Mesendoderm (in vitro differentiated cells): ENCODE results near the gene TXNDC12.
"Not testable (repeated sequence)": the region's sequence is repeated elsewhere in the genome, so short reads cannot be mapped to it uniquely, and the experiment has no call there.

Experiments
- DNase-seq: peaks from one replicate; pipeline ENCODE4 v3.0.0; 2013
- H2AK5ac ChIP-seq: 2 replicates; pipeline ENCODE4 v1.6.1; 2013; ENCODE audit warnings: low read length, inconsistent platforms
- H2BK120ac ChIP-seq: 2 replicates; pipeline ENCODE4 v1.6.1; 2013; ENCODE audit warnings: low read depth, mild to moderate bottlenecking, low read length, moderate library complexity, mixed read lengths
- H2BK15ac ChIP-seq: replicated peaks from 2 replicates; pipeline ENCODE4 v1.6.1; 2013; ENCODE audit warnings: low read depth, mild to moderate bottlenecking, moderate library complexity
- H2BK5ac ChIP-seq: 2 replicates; pipeline ENCODE4 v1.6.1; 2013; ENCODE audit warnings: low read length, inconsistent platforms
- H3K18ac ChIP-seq: 2 replicates; pipeline ENCODE4 v1.6.1; 2013; ENCODE audit warnings: mild to moderate bottlenecking, low read length, mixed read lengths
- H3K23ac ChIP-seq: one replicate; pipeline ENCODE4 v1.6.1; 2013; ENCODE audit warnings: low read length
- H3K27ac ChIP-seq: 2 replicates; pipeline ENCODE4 v1.5.1; 2013; ENCODE audit warnings: low read depth, mild to moderate bottlenecking, inconsistent platforms, low read length, moderate library complexity
- H3K27me3 ChIP-seq: 2 replicates; pipeline ENCODE4 v1.6.1; 2013; ENCODE audit warnings: low read length, control low read depth, mild to moderate bottlenecking, inconsistent platforms; ENCODE audit not compliant: insufficient read depth, poor library complexity
- H3K36me3 ChIP-seq: 2 replicates; pipeline ENCODE4 v1.6.1; 2013; ENCODE audit warnings: low read length, inconsistent platforms; ENCODE audit not compliant: control insufficient read depth, insufficient read depth
- H3K4ac ChIP-seq: one replicate; pipeline ENCODE4 v1.6.1; 2013; ENCODE audit warnings: low read depth, mild to moderate bottlenecking, low read length, moderate library complexity
- H3K4me1 ChIP-seq: 2 replicates; pipeline ENCODE4 v1.6.1; 2013; ENCODE audit warnings: low read depth, low read length, inconsistent platforms; ENCODE audit not compliant: control insufficient read depth
- H3K4me2 ChIP-seq: 2 replicates; pipeline ENCODE4 v1.6.1; 2013; ENCODE audit warnings: low read length
- H3K4me3 ChIP-seq: 2 replicates; pipeline ENCODE4 v1.5.1; 2013; ENCODE audit warnings: mild to moderate bottlenecking, low read length
- H3K56ac ChIP-seq: one replicate; pipeline ENCODE4 v1.6.1; 2013; ENCODE audit warnings: low read length
- H3K79me1 ChIP-seq: 2 replicates; pipeline ENCODE4 v1.6.1; 2013; ENCODE audit warnings: low read length, inconsistent platforms
- H3K79me2 ChIP-seq: 2 replicates; pipeline ENCODE4 v1.6.1; 2013; ENCODE audit warnings: mild to moderate bottlenecking, low read length; ENCODE audit not compliant: control insufficient read depth, insufficient read depth
- H3K9ac ChIP-seq: 2 replicates; pipeline ENCODE4 v1.6.1; 2013; ENCODE audit warnings: low read length, inconsistent platforms
- H4K5ac ChIP-seq: one replicate; pipeline ENCODE4 v1.6.1; 2013; ENCODE audit warnings: low read length
- H4K8ac ChIP-seq: one replicate; pipeline ENCODE4 v1.6.1; 2013; ENCODE audit warnings: low read depth, mild to moderate bottlenecking, control low read depth, low read length, moderate library complexity
- WGBS: extraction: QIAGEN DNeasy Blood & Tissue Kit; methylation state at CpG from one replicate; pipeline ENCODE4 v1.1.7; 2013; ENCODE audit warnings: low lambda C conversion rate, missing lambda C conversion rate; ENCODE audit not compliant: insufficient coverage; ENCODE audit errors: extremely low coverage; 5-methylcytosine and 5-hydroxymethylcytosine counted together

Gene TXNDC12

DNA sequence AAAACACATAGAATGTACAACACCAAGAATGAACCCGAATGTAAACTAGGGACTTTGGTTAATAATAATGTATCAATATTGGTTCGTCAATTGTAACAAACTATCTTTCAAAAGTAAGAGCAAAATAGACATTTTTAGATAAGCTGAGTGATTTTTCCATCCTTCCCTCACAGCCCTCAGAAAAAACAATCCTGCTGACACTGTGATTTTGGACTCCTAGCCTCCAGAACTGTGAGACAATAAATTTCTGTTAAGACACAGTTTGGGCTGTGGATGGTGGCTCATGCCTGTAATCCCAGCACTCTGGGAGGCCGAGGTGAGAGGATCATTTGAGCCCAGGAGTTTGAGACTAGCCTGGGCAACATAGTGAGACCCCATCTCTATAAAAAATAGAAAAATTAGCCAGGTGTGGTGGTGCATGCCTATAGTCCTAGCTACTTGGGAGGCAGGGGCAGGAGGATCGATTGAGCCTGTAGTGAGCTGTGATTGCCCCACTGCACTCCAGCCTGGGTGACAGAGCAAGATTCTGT lies 9.3 kb downstream of the TXNDC12 start:
- H3K4me2 ChIP-seq, H3K79me1 ChIP-seq, H3K27me3 ChIP-seq, H3K36me3 ChIP-seq, H2AK5ac ChIP-seq, H2BK15ac ChIP-seq, H3K23ac ChIP-seq, H3K27ac ChIP-seq, H3K4me1 ChIP-seq, H3K18ac ChIP-seq, H3K56ac ChIP-seq, H2BK5ac ChIP-seq, H2BK120ac ChIP-seq, H4K8ac ChIP-seq, H3K4ac ChIP-seq, H3K9ac ChIP-seq, DNase-seq, H4K5ac ChIP-seq, H3K79me2 ChIP-seq, H3K4me3 ChIP-seq: not testable (repeated sequence)
- no CpG with 5 or more reads among the region's 4 CpGs for WGBS

- Histone ChIP-seq H2BK120ac (no peak overlapping the region), H4K8ac (no peak overlapping the region), H3K9ac (no peak overlapping the region), H3K79me2 (peaks cover 3% of the 10 kb centered on the region), H2AK5ac (no peak overlapping the region), H2BK15ac (no peak overlapping the region), H3K4me2 (no peak overlapping the region), H3K4me1 (no peaks in the 10 kb centered on the region), H3K79me1 (peaks cover 6% of the 10 kb centered on the region), H3K27me3 (no peaks in the 10 kb centered on the region), H4K5ac (no peak overlapping the region), H2BK5ac (no peak overlapping the region), H3K27ac (no peak overlapping the region), H3K4ac (no peak overlapping the region), H3K36me3 (no peaks in the 10 kb centered on the region), H3K4me3 (no peak overlapping the region), H3K56ac (no peak overlapping the region), H3K23ac (no peak overlapping the region), H3K18ac (no peak overlapping the region)
- no CpG with 5 or more reads among the region's 2 CpGs for WGBS
- no peak for DNase-seq
These were observed 9.8 kb downstream of the TXNDC12 start for GRCh38 chr1:52045236-52045635.

- no peak overlapping the region for H2AK5ac ChIP-seq
- H3K79me1 ChIP-seq = peaks cover 2% of the 10 kb centered on the region
- H4K8ac ChIP-seq = no peak overlapping the region
- peaks cover 3% of the 10 kb centered on the region for H3K79me2 ChIP-seq
- H3K27me3 ChIP-seq = no peaks in the 10 kb centered on the region
- H2BK5ac ChIP-seq = no peak overlapping the region
- no peak overlapping the region for H3K4me3 ChIP-seq
- H3K36me3 ChIP-seq = no peaks in the 10 kb centered on the region
- no peak overlapping the region for H4K5ac ChIP-seq
- H3K4me1 ChIP-seq = no peaks in the 10 kb centered on the region
- no CpG with 5 or more reads among the region's 4 CpGs for WGBS
- no peak for DNase-seq
- no peak overlapping the region for H3K4ac ChIP-seq
- no peak overlapping the region for H2BK15ac ChIP-seq
- no peak overlapping the region for H3K9ac ChIP-seq
- H3K56ac ChIP-seq = no peak overlapping the region
- no peak overlapping the region for H3K4me2 ChIP-seq
- no peak overlapping the region for H3K27ac ChIP-seq
- no peak overlapping the region for H2BK120ac ChIP-seq
- H3K23ac ChIP-seq = no peak overlapping the region
- no peak overlapping the region for H3K18ac ChIP-seq
These were observed 13.3 kb downstream of the TXNDC12 start for GRCh38 chr1:52041551-52042185.

- DNase-seq = no peak
- H3K27ac ChIP-seq = no peak overlapping the region
- H3K9ac ChIP-seq = no peak overlapping the region
- H3K4me2 ChIP-seq = no peak overlapping the region
- WGBS = no CpG with 5 or more reads among the region's 1 CpG
- no peak overlapping the region for H3K4ac ChIP-seq
- H3K79me1 ChIP-seq = peaks cover 3% of the 10 kb centered on the region
- H3K4me3 ChIP-seq = no peak overlapping the region
- no peaks in the 10 kb centered on the region for H3K27me3 ChIP-seq
- H2BK120ac ChIP-seq = no peak overlapping the region
- H2AK5ac ChIP-seq = no peak overlapping the region
- no peak overlapping the region for H4K8ac ChIP-seq
- no peak overlapping the region for H2BK5ac ChIP-seq
- H3K79me2 ChIP-seq = peaks cover 1% of the 10 kb centered on the region
- H3K18ac ChIP-seq = no peak overlapping the region
- no peaks in the 10 kb centered on the region for H3K4me1 ChIP-seq
- no peaks in the 10 kb centered on the region for H3K36me3 ChIP-seq
- no peak overlapping the region for H3K56ac ChIP-seq
- H4K5ac ChIP-seq = no peak overlapping the region
- no peak overlapping the region for H3K23ac ChIP-seq
- H2BK15ac ChIP-seq = no peak overlapping the region
These were observed 17.1 kb downstream of the TXNDC12 start for GRCh38 chr1:52037909-52038308.

GRCh38 chr1:52037402-52037814 lies 17.6 kb downstream of the TXNDC12 start:
- H3K9ac ChIP-seq = no peak overlapping the region
- no peaks in the 10 kb centered on the region for H3K36me3 ChIP-seq
- H3K4me2 ChIP-seq = no peak overlapping the region
- no peak overlapping the region for H2BK15ac ChIP-seq
- H3K79me2 ChIP-seq = peaks cover 5% of the 10 kb centered on the region
- H3K27me3 ChIP-seq = no peaks in the 10 kb centered on the region
- H3K4ac ChIP-seq = no peak overlapping the region
- H3K27ac ChIP-seq = no peak overlapping the region
- H4K8ac ChIP-seq = no peak overlapping the region
- no peaks in the 10 kb centered on the region for H3K4me1 ChIP-seq
- H3K79me1 ChIP-seq = peaks cover 2% of the 10 kb centered on the region
- H2AK5ac ChIP-seq = no peak overlapping the region
- no peak overlapping the region for H3K56ac ChIP-seq
- no peak overlapping the region for H2BK5ac ChIP-seq
- H4K5ac ChIP-seq = no peak overlapping the region
- no peak overlapping the region for H2BK120ac ChIP-seq
- no CpG with 5 or more reads among the region's 5 CpGs for WGBS
- DNase-seq = no peak
- H3K23ac ChIP-seq = no peak overlapping the region
- no peak overlapping the region for H3K18ac ChIP-seq
- no peak overlapping the region for H3K4me3 ChIP-seq

DNA sequence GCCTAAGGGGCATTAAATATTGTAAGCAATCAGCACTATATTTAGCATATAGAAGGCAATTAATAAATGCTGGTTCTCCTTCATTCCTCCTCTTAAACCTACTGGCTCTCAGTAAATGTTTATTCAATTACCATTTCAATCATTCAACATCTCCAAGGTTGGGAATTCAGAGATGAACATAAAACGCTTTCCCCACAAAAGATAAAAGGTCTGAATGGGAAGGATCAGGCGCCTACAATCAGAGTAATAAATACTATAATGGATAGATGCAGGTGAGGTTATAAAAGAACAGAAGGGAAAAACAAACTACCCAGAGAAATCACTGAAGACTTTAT lies 21.0 kb downstream of the TXNDC12 start:
- H2AK5ac ChIP-seq = no peak overlapping the region
- no peak overlapping the region for H3K4ac ChIP-seq
- no peak overlapping the region for H3K4me3 ChIP-seq
- H3K4me1 ChIP-seq = no peaks in the 10 kb centered on the region
- no peak overlapping the region for H4K5ac ChIP-seq
- peaks cover 7% of the 10 kb centered on the region for H3K79me1 ChIP-seq
- H3K18ac ChIP-seq = no peak overlapping the region
- H3K23ac ChIP-seq = no peak overlapping the region
- H2BK120ac ChIP-seq = no peak overlapping the region
- no peak overlapping the region for H3K56ac ChIP-seq
- H3K4me2 ChIP-seq = no peak overlapping the region
- no peaks in the 10 kb centered on the region for H3K27me3 ChIP-seq
- DNase-seq = no peak
- no peak overlapping the region for H2BK5ac ChIP-seq
- H2BK15ac ChIP-seq = no peak overlapping the region
- H4K8ac ChIP-seq = no peak overlapping the region
- no peak overlapping the region for H3K27ac ChIP-seq
- H3K36me3 ChIP-seq = no peaks in the 10 kb centered on the region
- H3K79me2 ChIP-seq = peaks cover 10% of the 10 kb centered on the region
- WGBS = no CpG with 5 or more reads among the region's 2 CpGs
- no peak overlapping the region for H3K9ac ChIP-seq
